Activated B cell treated with CpG ODN at 0.5 μM for 24 hours (primary cell): ENCODE measurements around the gene MNX1. TPM values are rescaled to one million over a fixed set of nuclear protein-coding genes. Genes with fewer than 3 reads are reported as not detected.

Experiments
- ATAC-seq: fragments of 200-7000 bp; cut with Tn5 transposase; one replicate; pipeline ENCODE4 v1.10.0; 2021; ENCODE audit warnings: low read depth, mild to moderate bottlenecking, moderate library complexity
- CTCF ChIA-PET: fragments of 350-600 bp; sonication (Branson Sonifier 250); formaldehyde crosslinking; loops from one replicate; lab custom pipeline; 2021; ENCODE audit warnings: antibody characterized with exemption; lab: Charles Lee
- POLR2A ChIA-PET: fragments of 350-600 bp; sonication (Branson Sonifier 250); formaldehyde crosslinking; loops from one replicate; lab custom pipeline; 2021; ENCODE audit warnings: antibody characterized with exemption; lab: Charles Lee
- DNase-seq: peaks from one replicate; pipeline ENCODE4 v3.0.0; 2022
- H3K27ac Mint-ChIP-seq: one replicate; pipeline ENCODE4 v1.8.0; 2020; ENCODE audit warnings: mixed read lengths
- H3K27me3 Mint-ChIP-seq: one replicate; pipeline ENCODE4 v1.8.0; 2021; ENCODE audit warnings: mixed read lengths
- H3K36me3 Mint-ChIP-seq: one replicate; pipeline ENCODE4 v1.8.0; 2021; ENCODE audit warnings: low read depth, mixed read lengths
- H3K4me1 Mint-ChIP-seq: one replicate; pipeline ENCODE4 v1.8.0; 2021; ENCODE audit warnings: mixed read lengths
- H3K4me3 Mint-ChIP-seq: one replicate; pipeline ENCODE4 v1.8.0; 2020; ENCODE audit warnings: mild to moderate bottlenecking, mixed read lengths
- H3K9me3 Mint-ChIP-seq: one replicate; pipeline ENCODE4 v1.8.0; 2020; ENCODE audit warnings: mixed read lengths
- intact Hi-C: fragments of 100-400 bp; cut with micrococcal nuclease; formaldehyde crosslinking; loops from one replicate; pipeline ENCODE4 v1.15.1; 2024
- total RNA-seq: library from RNA; stranded (reverse); gene quantifications from 2 replicates; pipeline ENCODE4 v1.2.3, GENCODE V29; 2022
- TF ChIP-seq, protein P1 (sequence below): fragments of 200-600 bp; IDR thresholded peaks from one replicate; pipeline ENCODE4 v1.8.0; 2022; ENCODE audit warnings: antibody characterized with exemption, mild to moderate bottlenecking

The MNX1 gene
- total RNA-seq, 1 donor from 2014 or later = not detected

DNA sequence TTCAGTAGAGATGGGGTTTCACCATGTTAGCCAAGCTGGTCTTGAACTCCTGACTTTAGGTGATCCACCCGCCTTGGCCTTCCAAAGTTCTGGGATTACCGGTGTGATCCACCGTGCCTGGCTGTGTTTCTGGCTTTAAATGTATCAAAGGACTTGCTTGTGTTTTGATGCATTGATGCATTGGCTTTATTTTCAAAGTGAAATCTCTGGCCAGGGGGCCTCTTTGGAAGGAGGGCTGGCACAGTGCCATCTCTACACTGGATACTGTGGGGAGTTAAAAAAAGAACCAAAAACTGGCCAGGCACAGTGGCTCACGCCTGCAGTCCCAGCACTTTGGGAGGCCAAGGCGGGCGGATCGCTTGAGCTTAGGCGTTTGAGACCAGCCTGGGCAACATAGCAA is 16.0 kb downstream of the MNX1 start:
- ChIA-PET CTCF (no interaction called here), POLR2A (no interaction called here)
- H3K4me1 Mint-ChIP-seq = peaks cover 5% of the 10 kb centered on the region

GRCh38 chr7:156993925-156994235 is 16.6 kb downstream of the MNX1 start:
- Mint-ChIP-seq H3K4me1 (no peaks in the 10 kb centered on the region), H3K4me3 (no peak overlapping the region), H3K36me3 (no peaks in the 10 kb centered on the region), H3K27me3 (peaks cover 41% of the 10 kb centered on the region), H3K27ac (no peak overlapping the region), H3K9me3 (no peaks in the 10 kb centered on the region)
- ATAC-seq = no peak
- CTCF ChIA-PET = no interaction called here
- intact Hi-C loops = no loop called here
- TF ChIP-seq, protein P1, sequence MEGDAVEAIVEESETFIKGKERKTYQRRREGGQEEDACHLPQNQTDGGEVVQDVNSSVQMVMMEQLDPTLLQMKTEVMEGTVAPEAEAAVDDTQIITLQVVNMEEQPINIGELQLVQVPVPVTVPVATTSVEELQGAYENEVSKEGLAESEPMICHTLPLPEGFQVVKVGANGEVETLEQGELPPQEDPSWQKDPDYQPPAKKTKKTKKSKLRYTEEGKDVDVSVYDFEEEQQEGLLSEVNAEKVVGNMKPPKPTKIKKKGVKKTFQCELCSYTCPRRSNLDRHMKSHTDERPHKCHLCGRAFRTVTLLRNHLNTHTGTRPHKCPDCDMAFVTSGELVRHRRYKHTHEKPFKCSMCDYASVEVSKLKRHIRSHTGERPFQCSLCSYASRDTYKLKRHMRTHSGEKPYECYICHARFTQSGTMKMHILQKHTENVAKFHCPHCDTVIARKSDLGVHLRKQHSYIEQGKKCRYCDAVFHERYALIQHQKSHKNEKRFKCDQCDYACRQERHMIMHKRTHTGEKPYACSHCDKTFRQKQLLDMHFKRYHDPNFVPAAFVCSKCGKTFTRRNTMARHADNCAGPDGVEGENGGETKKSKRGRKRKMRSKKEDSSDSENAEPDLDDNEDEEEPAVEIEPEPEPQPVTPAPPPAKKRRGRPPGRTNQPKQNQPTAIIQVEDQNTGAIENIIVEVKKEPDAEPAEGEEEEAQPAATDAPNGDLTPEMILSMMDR = no peak
- no peak for DNase-seq
- POLR2A ChIA-PET = no interaction called here

More for the DNA sequence above, 16.0 kb downstream of the MNX1 start:
- Mint-ChIP-seq H3K9me3 (no peaks in the 10 kb centered on the region), H3K36me3 (no peaks in the 10 kb centered on the region), H3K27me3 (peaks cover 45% of the 10 kb centered on the region), H3K4me3 (no peak overlapping the region), H3K27ac (no peak overlapping the region)
- TF ChIP-seq, protein P1 = no peak
- DNase-seq (no peak), ATAC-seq (no peak)
- intact Hi-C loops = no loop called here

DNA sequence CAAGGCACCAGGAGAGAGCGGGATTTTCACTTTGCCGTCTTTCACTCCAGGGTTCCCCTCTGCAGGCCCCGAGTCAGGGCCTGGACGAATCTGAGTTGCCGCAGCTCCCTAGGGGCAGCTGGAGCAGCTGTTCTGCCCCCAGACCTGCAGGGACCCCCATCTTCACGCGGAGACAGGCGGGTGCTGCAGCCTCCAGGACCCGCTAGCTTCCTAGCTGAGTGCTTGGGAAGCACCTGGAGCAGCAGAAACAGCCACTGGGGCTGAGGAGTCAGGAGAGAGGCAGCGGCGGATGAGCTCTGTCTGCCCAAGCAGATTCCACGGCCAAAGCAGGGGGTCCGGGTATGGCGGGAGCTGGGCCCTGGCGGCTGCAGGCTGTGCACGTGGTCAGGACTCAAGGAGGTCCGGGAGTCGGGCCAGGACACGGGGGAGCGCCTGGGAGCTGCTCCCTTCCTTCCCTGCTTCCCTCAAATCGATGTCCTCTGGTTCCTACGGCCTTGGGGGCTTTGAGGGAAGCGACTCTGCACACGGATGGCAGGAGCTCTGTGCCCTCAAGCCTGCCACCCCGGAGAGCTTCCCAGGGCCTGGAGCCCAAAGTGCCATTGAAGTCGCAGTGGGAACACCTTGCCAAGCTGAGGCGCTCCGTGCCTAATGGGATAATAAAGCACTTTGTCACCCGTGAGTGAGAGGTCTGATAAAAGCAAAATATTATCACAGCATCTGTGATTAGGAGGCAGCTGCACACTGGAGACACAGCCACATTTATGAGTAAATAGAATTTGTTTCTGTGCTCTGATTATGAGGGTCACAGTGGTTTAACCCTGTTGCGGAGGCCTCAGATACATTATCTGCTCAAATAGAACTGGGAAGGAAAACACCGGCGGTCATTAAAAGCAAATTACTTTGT is 17.2 kb downstream of the MNX1 start:
- H3K4me3 Mint-ChIP-seq = no peak overlapping the region
- H3K36me3 Mint-ChIP-seq = no peaks in the 10 kb centered on the region
- intact Hi-C loops = no loop called here
- H3K27ac Mint-ChIP-seq = no peak overlapping the region
- DNase-seq (no peak), ATAC-seq (no peak)
- no peaks in the 10 kb centered on the region for H3K4me1 Mint-ChIP-seq
- H3K9me3 Mint-ChIP-seq = no peaks in the 10 kb centered on the region
- POLR2A ChIA-PET = no interaction called here
- CTCF ChIA-PET = no interaction called here
- TF ChIP-seq, protein P1 = no peak
- H3K27me3 Mint-ChIP-seq = peaks cover 36% of the 10 kb centered on the region

- no peak overlapping the region for H3K4me3 Mint-ChIP-seq
- POLR2A ChIA-PET = no interaction called here
- intact Hi-C loops = no loop called here
Measured at GRCh38 chr7:156989766-156990535, 20.5 kb downstream of the MNX1 start.

More at GRCh38 chr7:156989766-156990535, 20.5 kb downstream of the MNX1 start:
- peaks cover 16% of the 10 kb centered on the region for H3K27me3 Mint-ChIP-seq
- TF ChIP-seq, protein P1 = no peak
- ATAC-seq (no peak), DNase-seq (no peak)
- H3K4me1 Mint-ChIP-seq = no peaks in the 10 kb centered on the region
- H3K36me3 Mint-ChIP-seq = no peaks in the 10 kb centered on the region
- no peaks in the 10 kb centered on the region for H3K9me3 Mint-ChIP-seq
- H3K27ac Mint-ChIP-seq = no peak overlapping the region
- CTCF ChIA-PET = no interaction called here
